Breast epithelium (tissue), 4 donors: ENCODE measurements around the gene RREB1. TPM values are rescaled to one million over a fixed set of nuclear protein-coding genes. Genes with fewer than 3 reads are reported as not detected.
"Not testable (repeated sequence)": the region's sequence is repeated elsewhere in the genome, so short reads cannot be mapped to it uniquely, and the experiment has no call there.

Source experiments
- DNase-seq, 2 donors: peaks; one replicate each; pipeline ENCODE4 v3.0.0-alpha.2; 2019; ENCODE audit warnings: low spot score in 2 of 2
- H3K27ac ChIP-seq, 2 donors: fragments of 200-600 bp; sonication (generic) in 1 of 2; one replicate each; pipeline ENCODE4 v1.5.1; 2016 to 2019; ENCODE audit warnings: mild to moderate bottlenecking in 1 of 2
- H3K27me3 ChIP-seq, 2 donors: fragments of 200-600 bp; sonication (generic) in 1 of 2; one replicate each; pipeline versions ENCODE4 v1.5.1 to v1.6.0; 2017 to 2019; ENCODE audit warnings: control low read depth in 1 of 2, mild to moderate bottlenecking in 1 of 2
- H3K36me3 ChIP-seq: fragments of 200-600 bp; one replicate; pipeline ENCODE4 v1.5.1; 2019
- H3K4me1 ChIP-seq, 2 donors: fragments of 200-600 bp; sonication (generic); one replicate each; pipeline ENCODE4 v1.5.1; 2016 to 2019; ENCODE audit warnings: control low read depth in 1 of 2
- H3K4me3 ChIP-seq, 3 donors: fragments of 200-600 bp; sonication (generic); 1 replicate in 2 of 3; 2 replicates in 1 of 3; pipeline ENCODE4 v1.5.1; 2016 to 2019; ENCODE audit warnings: mild to moderate bottlenecking in 3 of 3, moderate library complexity in 2 of 3
- H3K9me3 ChIP-seq, 2 donors: fragments of 200-600 bp; sonication (generic) in 1 of 2; one replicate each; pipeline ENCODE4 v1.5.1; 2016 to 2019; ENCODE audit warnings: control low read depth in 1 of 2
- CTCF ChIP-seq, 3 donors: fragments of 450-650 bp; IDR thresholded peaks; one replicate each; pipeline ENCODE4 v1.5.1; 2016 to 2017; ENCODE audit warnings: antibody characterized with exemption in 3 of 3, mild to moderate bottlenecking in 3 of 3, moderate library complexity in 3 of 3
- POLR2A ChIP-seq: fragments of 450-650 bp; IDR thresholded peaks from one replicate; pipeline ENCODE4 v1.6.1; 2016; ENCODE audit warnings: antibody characterized with exemption, mild to moderate bottlenecking, moderate library complexity
- POLR2AphosphoS5 ChIP-seq, 3 donors: sonication (generic); formaldehyde crosslinking; IDR thresholded peaks; one replicate each; pipeline ENCODE4 v1.6.1; 2017; ENCODE audit warnings: antibody characterized with exemption in 3 of 3
- intact Hi-C: fragments of 100-400 bp; cut with DNase I; formaldehyde crosslinking; loops from one replicate; pipeline ENCODE4 v1.15.1; 2023; ENCODE audit warnings: low total_unique reads
- total RNA-seq, 3 donors: library from RNA; depleted of rRNA; stranded (reverse); fragments of >200 nt; gene quantifications; one replicate each; pipeline ENCODE4 v1.1.0, GENCODE V29; 2016

RREB1 gene
- total RNA-seq, 3 donors from 2014 or later: 36.0 to 39.8 (median 39.7) TPM

GRCh38 chr6:7152462-7152861 is 44.7 kb downstream of the RREB1 start:
- DNase-seq: no peak
- intact Hi-C loops: no loop called here
- Histone ChIP-seq H3K27ac (no peak overlapping the region), H3K27me3 (no peaks in the 10 kb centered on the region), H3K36me3 (no peaks in the 10 kb centered on the region), H3K9me3 (no peaks in the 10 kb centered on the region), H3K4me1 (peaks cover 3 to 6% of the 10 kb centered on the region in 2 donors), H3K4me3 (no peak overlapping the region)
- TF ChIP-seq POLR2AphosphoS5 (IDR thresholded peaks at IDR 0.05): no peak
- no peak for TF ChIP-seq POLR2A
- no peak for TF ChIP-seq CTCF (IDR thresholded peaks at IDR 0.05)

- no peak overlapping the region for H3K4me3 ChIP-seq
- no peak overlapping the region for H3K27ac ChIP-seq
- H3K27me3 ChIP-seq: no peaks in the 10 kb centered on the region
- DNase-seq: no peak
- intact Hi-C loops: no loop called here
- peaks cover 3% of the 10 kb centered on the region in 2 donors for H3K4me1 ChIP-seq
- H3K36me3 ChIP-seq: no peaks in the 10 kb centered on the region
- no peak for TF ChIP-seq POLR2AphosphoS5 (IDR thresholded peaks at IDR 0.05)
- TF ChIP-seq CTCF (IDR thresholded peaks at IDR 0.05): no peak
- TF ChIP-seq POLR2A: no peak
- no peaks in the 10 kb centered on the region for H3K9me3 ChIP-seq
These were observed 46.0 kb downstream of the RREB1 start for GRCh38 chr6:7153789-7154188.

DNA sequence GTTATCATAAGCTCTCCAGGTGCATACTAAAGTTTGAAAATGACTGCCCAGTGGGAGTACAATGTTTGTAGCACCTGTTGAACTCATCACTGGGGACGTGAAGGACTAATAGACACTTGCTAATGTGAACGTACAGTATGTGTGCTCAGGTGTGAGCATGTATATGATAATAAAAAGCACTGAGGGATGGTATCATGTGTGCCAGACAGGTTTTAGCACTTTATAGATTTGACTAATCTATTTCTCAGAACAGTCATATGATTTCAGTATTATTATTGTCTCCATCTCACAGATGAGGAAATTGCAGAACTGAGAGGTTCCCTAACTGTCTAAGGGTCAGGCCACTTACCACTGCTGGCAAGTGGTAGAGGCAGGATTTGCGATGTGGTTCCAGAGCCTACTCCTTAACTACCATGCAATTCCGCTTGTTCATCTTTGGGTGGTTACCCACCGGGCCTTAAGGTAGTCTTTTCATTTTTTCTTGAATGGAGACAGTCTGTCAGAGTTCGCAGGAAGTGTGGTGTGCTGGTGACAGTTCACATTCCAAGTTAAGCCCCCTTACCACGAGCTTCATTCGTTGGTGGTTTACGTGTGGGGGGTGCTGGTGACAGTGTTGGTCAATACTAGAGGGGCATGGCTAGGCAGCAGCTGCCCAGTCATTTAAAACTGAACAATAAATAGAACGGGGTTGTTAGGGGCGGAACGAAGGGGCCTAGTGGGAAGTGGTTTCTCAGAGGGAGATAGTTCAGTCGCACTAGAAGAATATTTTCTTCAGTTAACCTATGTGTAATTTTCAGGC is 46.8 kb downstream of the RREB1 start:
- Histone ChIP-seq H3K27me3 (no peaks in the 10 kb centered on the region), H3K4me1 (peaks cover 3% of the 10 kb centered on the region in 2 donors), H3K4me3 (no peak overlapping the region), H3K36me3 (no peaks in the 10 kb centered on the region), H3K27ac (peak overlapping the region in 1 of 2 donors; percentile 7), H3K9me3 (no peaks in the 10 kb centered on the region)
- TF ChIP-seq POLR2A: no peak
- TF ChIP-seq CTCF (IDR thresholded peaks at IDR 0.05): no peak
- no peak for TF ChIP-seq POLR2AphosphoS5 (IDR thresholded peaks at IDR 0.05)
- intact Hi-C loops: no loop called here
- no peak for DNase-seq

GRCh38 chr6:7155871-7156579 is 48.3 kb downstream of the RREB1 start:
- intact Hi-C loops: no loop called here
- Histone ChIP-seq H3K36me3 (no peaks in the 10 kb centered on the region), H3K4me1 (peaks cover 3% of the 10 kb centered on the region in 2 donors), H3K27me3 (no peaks in the 10 kb centered on the region), H3K4me3 (no peak overlapping the region), H3K9me3 (no peaks in the 10 kb centered on the region), H3K27ac (peak overlapping the region; percentile 16 to 26)
- no peak for DNase-seq
- TF ChIP-seq CTCF (IDR thresholded peaks at IDR 0.05): no peak
- TF ChIP-seq POLR2A: no peak
- TF ChIP-seq POLR2AphosphoS5 (IDR thresholded peaks at IDR 0.05): no peak

- H3K4me1 ChIP-seq: peaks cover 3% of the 10 kb centered on the region in 2 donors
- H3K9me3 ChIP-seq: no peaks in the 10 kb centered on the region
- no peaks in the 10 kb centered on the region for H3K27me3 ChIP-seq
- DNase-seq: no peak
- H3K36me3 ChIP-seq: no peaks in the 10 kb centered on the region
- no peak overlapping the region for H3K4me3 ChIP-seq
- TF ChIP-seq POLR2AphosphoS5 (IDR thresholded peaks at IDR 0.05) (no peak), POLR2A (no peak), CTCF (IDR thresholded peaks at IDR 0.05) (no peak)
- intact Hi-C loops: no loop called here
- peak overlapping the region; percentile 11 to 26 for H3K27ac ChIP-seq
These were observed 49.0 kb downstream of the RREB1 start for GRCh38 chr6:7156643-7157278.

DNA sequence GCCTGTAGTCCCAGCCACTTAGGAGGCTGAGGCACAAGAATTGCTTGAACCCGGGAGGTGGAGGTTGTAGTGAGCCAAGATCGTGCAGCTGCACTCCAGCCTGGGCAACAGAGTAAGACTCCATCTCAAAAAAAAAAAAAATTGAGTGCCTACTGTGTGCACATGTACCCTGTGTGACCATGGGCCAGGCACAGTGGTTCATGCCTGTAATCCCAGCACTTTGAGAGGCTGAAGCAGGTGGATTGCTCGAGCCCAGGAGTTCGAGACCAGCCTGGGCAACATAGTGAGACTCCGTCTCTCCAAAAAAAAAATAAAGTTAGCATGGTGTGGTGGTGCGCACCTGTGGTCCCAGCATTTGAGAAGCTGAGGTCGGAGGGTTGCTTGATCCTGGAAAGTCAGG is 49.5 kb downstream of the RREB1 start:
- H3K4me1 ChIP-seq, intact Hi-C loops, H3K36me3 ChIP-seq, H3K27me3 ChIP-seq, H3K9me3 ChIP-seq, H3K4me3 ChIP-seq, H3K27ac ChIP-seq, DNase-seq: not testable (repeated sequence)
